ENCODE measurements around the gene NBDY.
"Not testable (repeated sequence)": the region's sequence is repeated elsewhere in the genome, so short reads cannot be mapped to it uniquely, and the experiment has no call there.

NBDY gene

DNA sequence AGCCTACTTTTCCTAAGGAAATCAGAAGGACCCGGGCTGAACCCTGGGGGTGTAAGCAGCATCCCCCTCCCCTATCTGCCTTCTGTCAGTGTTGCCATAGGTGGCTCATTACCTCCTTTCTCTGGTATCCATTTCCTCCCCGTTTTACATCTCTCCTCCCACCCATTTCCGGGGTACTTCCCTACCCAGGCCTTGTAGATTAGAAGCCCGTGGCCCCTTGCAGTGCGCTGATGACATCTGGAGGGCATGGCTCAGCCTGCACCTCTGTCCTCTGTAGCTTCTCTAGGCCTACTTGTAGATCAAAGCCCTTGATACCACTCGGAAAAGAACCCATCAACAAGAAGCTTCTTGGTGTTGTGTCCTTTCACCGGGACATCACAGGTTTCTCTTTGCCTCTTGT is 71.8 kb downstream of the NBDY start:
- no peak for DNase-seq (ENCODE audit: low read depth in 2 of 2)

GRCh38 chrX:56802428-56802827 is 73.4 kb downstream of the NBDY start:
- DNase-seq (ENCODE audit: low read depth in 2 of 2): no peak

DNA sequence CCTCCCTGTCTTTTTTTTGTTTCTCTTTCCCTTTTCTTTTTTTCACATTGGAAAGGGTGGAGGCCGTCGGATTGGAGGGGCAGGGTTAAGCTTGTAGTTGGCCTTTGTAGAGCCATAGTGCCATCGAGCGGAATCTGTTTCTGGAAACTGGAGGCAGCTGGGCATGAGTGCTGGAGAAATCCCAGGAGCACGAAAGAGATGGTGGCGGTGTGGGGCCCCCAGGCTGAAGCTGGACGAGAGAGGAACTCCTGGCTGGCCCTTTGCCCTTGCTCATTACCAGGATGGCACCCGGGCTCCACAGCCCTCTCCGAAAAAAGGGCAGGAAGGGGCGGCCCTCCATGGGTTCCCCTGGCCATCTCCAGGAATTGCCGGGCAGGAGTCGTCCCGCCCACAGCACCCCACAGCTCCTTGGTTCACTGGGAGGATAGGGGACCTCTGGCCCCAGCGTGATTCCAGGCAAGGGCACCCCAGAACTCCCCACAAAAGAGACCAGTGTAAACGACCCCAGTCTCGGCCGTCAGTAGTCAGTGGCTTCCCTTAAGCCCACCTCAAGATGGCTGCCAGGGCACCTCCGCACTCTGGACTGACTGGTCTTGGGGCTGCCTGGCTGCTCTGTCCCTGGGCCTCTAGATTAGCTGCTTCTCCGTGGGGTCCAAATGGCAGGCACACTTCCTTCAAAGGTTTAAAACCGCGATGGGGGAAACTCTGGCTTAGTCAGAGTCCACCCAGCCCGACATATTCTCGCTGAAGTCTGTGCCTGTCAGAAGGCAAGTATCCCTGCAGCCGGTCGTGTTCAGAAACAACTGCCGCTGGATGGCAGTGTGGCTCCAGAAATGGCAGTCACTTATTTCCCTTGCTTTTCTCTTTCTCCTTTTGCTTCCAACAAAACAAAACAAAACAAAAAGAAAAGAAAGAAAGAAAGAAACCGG is 74.1 kb downstream of the NBDY start:
- DNase-seq (ENCODE audit: low read depth in 2 of 2): peak in 1 of 2 donors; percentile 48

DNA sequence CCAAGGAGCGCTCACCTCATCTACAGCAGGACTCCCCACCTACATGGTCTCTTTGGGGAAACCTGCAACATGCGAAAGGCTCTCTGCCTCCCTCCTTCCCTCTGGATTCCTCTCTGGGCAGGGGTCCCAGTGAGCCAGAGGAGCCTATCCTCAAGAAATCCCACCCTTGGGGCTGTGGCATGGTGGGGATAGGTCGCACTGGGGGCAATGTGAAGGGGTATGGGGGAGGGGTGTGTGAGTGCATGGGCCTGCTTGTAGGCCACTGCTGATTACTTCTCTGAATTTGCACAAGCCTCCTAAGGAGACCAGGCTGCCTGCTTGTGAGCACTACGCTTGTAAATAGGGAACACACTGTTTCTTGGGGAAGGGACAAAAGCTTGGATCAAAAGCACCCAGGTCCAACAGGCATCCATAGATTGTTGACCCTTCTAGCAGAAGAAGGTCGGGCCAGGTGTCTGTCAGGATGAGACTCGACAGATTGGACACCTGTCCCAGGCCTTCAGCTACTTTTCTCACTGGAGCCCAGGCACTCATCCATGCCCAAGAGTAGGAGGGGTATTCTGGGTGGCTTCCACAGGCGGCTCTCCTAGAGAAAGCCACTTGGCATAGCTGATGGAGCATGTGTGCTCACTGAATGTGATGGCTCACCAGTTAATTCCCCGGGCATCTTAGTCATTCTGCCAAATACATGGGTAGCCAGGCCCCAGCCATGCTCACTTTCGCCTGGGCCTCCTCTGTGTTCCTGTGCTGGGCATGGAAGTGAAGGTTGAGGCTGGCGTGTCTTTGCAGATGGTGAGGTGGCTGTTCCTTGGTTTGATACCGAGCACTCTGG is 75.0 kb downstream of the NBDY start:
- no peak for DNase-seq (ENCODE audit: low read depth in 2 of 2)

- no peak for DNase-seq (ENCODE audit: low read depth in 2 of 2)
Measured at GRCh38 chrX:56804867-56805266, 75.8 kb downstream of the NBDY start.

DNA sequence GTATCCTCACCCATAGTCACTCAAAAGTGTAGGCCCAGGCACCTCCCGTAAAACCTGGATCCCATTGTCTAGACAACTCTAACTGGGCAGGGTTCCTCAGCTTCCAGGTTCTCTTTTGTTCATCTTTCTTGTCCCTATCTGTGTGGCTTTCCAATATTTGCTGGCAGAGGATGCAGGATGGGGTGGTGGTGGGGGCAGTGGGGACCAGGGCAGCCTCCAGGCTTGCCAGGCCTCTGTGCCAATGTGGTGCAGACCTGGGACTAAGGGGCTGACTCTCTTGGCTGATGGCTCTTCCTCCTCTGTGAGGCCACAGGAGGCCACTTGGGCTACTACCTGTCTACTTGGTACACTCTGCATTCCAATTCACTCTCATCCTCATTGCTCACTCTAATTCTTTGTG is 76.4 kb downstream of the NBDY start:
- DNase-seq (ENCODE audit: low read depth in 2 of 2): no peak

DNA sequence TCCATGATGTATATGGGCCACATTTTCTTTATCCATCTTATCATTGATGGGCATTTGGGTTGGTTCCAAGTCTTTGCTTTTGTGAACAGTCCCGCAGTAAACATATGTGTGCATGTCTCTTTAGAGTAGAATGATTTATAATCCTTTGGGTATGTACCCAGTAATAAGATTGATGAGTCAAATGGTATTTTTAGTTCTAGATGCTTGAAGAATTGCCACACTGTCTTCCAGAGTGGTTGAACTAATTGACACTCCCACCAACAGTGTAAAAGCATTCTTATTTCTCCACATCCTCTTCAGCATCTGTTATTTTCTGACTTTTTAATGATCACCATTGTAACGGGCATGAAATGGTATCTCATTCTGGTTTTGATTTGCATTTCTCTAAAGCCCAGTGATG is 77.1 kb downstream of the NBDY start:
- not testable (repeated sequence) for DNase-seq (ENCODE audit: low read depth in 2 of 2)

- DNase-seq (ENCODE audit: low read depth in 2 of 2): no peak
Measured at GRCh38 chrX:56811599-56811998, 82.6 kb downstream of the NBDY start.

DNA sequence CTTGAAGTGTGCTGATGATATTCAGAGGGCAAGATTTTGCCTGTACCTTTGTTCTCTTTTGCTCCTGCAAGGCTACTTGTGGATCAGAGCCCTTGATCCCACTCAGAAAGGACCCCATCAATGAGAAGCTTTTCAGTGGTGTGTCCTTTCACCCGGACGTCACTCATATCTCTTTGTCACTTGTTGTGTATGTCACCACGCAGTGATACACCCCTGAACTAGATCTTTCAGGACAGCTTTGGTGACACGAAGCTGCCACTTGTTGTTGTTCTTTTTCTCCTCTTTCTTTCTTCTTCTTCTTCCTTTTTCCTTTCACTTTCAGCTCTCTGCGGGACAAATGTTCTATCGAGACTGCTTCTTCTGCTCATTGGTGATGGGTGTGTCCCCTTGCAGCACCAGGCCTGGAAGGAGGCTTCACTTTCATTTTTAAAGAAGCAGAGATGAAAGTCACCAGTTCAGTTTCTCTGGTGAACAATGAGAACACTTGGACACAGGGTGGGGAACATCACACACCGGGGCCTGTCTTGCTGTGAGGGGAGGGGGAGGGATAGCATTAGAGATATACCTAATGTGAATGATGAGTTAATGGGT is 83.6 kb downstream of the NBDY start:
- DNase-seq (ENCODE audit: low read depth in 2 of 2): no peak

GRCh38 chrX:56813318-56813837 is 84.3 kb downstream of the NBDY start:
- DNase-seq (ENCODE audit: low read depth in 2 of 2): no peak

DNA sequence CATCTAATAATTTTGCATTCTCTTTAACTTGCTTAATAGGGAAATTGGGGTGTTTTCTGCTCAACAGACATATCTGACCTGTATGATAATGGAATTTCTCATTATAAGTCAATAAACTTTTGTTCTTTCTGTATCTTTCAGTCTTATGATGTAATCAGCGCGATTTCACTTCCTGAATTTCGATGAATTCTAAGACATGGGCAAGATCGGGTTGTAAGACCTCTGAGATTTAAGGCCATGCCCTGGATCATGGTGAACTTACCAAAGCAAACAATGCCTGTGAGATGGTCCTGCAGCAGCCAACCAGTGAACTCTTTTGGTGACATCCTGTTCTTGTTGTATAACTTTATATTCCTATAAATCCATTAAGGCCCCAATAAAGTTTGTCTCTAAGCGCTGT is 88.1 kb downstream of the NBDY start:
- no peak for DNase-seq (ENCODE audit: low read depth in 2 of 2)

- DNase-seq (ENCODE audit: low read depth in 2 of 2): no peak
Measured at GRCh38 chrX:56826020-56826419, 97.0 kb downstream of the NBDY start.

DNA sequence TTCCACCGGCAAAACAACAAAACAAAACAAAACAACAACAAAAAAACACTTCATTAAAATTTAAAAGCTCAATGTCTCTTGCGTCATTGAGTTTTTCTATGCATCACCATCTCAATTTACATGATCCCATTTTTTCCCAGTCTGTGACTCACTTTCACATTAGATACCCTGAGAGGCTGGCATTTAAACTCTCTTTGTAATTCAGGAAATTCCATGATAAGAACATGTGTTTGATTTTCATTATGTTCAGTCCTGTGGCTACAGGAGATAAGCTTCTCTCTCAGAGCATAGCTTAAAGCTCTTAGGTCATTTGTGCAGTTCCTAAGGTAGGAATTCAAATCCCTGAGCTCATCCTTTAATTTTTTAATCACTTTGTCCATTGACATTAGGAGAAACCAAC is 104.6 kb downstream of the NBDY start:
- no peak for DNase-seq (ENCODE audit: low read depth in 2 of 2)

GRCh38 chrX:56853436-56853835 is 124.4 kb downstream of the NBDY start:
- no peak for DNase-seq (ENCODE audit: low read depth in 2 of 2)

- no peak for DNase-seq (ENCODE audit: low read depth in 2 of 2)
Measured at GRCh38 chrX:56857042-56857441, 128.0 kb downstream of the NBDY start.

DNA sequence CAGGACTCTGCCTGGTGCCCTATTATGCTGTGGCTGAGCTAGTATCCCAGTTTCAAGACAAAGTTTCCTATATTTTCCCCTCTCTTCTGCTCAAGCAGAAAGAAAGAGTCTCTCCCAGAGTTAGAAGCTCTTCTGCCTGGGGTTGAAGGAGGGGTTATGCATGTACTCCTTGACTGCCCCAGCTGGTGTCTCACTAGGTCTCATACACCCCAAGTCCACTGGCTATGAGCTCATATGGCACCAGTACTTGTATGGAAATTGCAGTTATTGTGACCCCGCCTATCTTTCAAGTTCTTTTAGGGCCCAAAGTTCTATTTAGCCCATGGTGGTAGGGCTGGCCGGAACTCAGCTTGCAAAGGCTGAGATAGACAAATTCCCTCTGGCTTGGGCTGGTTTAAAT is 131.8 kb downstream of the NBDY start:
- no peak for DNase-seq (ENCODE audit: low read depth in 2 of 2)
